CD14-positive monocyte (primary cell): Measurements from ENCODE around the gene DAP3. TPM values are rescaled to one million over a fixed set of nuclear protein-coding genes. Genes with fewer than 3 reads are reported as not detected.

Experiments used
- DNase-seq, 3 donors: peaks; one replicate each; pipeline ENCODE4 v3.0.0-alpha.2; 2011 to 2022
- H2AFZ ChIP-seq: 2 replicates; pipeline ENCODE4 v1.6.0; 2012; ENCODE audit warnings: mild to moderate bottlenecking, low read depth, low read length, inconsistent platforms; ENCODE audit not compliant: insufficient read depth, poor library complexity, severe bottlenecking
- H3K27ac ChIP-seq, 2 donors: 1 replicate in 1 of 2; 2 replicates in 1 of 2; pipeline ENCODE4 v1.5.1; 2012 to 2013; ENCODE audit warnings: low read length in 2 of 2, control low read depth in 1 of 2, inconsistent platforms in 1 of 2, low read depth in 1 of 2, mild to moderate bottlenecking in 1 of 2
- H3K27me3 ChIP-seq, 2 donors: one replicate each; pipeline versions ENCODE4 v1.6.0 to v1.6.1; 2011 to 2013; ENCODE audit warnings: low read length in 2 of 2; ENCODE audit not compliant: control insufficient read depth in 2 of 2, insufficient read depth in 2 of 2
- H3K36me3 ChIP-seq, 2 donors: replicated peaks in 1 of 2; 1 replicate in 1 of 2; 2 replicates in 1 of 2; pipeline versions ENCODE4 v1.5.1 to v1.6.1; 2012 to 2013; ENCODE audit warnings: low read length in 2 of 2, control low read depth in 1 of 2, inconsistent platforms in 1 of 2, mild to moderate bottlenecking in 1 of 2; ENCODE audit not compliant: insufficient read depth in 2 of 2, control insufficient read depth in 1 of 2
- H3K4me1 ChIP-seq, 2 donors: 1 replicate in 1 of 2; 2 replicates in 1 of 2; pipeline versions ENCODE4 v1.5.1 to v1.6.1; 2012 to 2013; ENCODE audit warnings: low read length in 2 of 2, control low read depth in 1 of 2, inconsistent platforms in 1 of 2, mild to moderate bottlenecking in 1 of 2, moderate library complexity in 1 of 2; ENCODE audit not compliant: insufficient read depth in 2 of 2, control insufficient read depth in 1 of 2
- H3K4me2 ChIP-seq: replicated peaks from 2 replicates; pipeline ENCODE3; 2012; ENCODE audit warnings: low read length, moderate library complexity, mild to moderate bottlenecking; ENCODE audit not compliant: poor library complexity, severe bottlenecking; ENCODE audit errors: extremely low read depth
- H3K4me3 ChIP-seq, 3 experiments: fragments of 200-600 bp in 1 of 3; sonication (generic) in 1 of 3; replicated peaks in 1 of 3; 1 replicate in 2 of 3; 2 replicates in 1 of 3; pipeline ENCODE4 v1.5.1; 2011 to 2013; ENCODE audit warnings: low read length in 3 of 3, mild to moderate bottlenecking in 3 of 3, control low read depth in 2 of 3, low read depth in 2 of 3, inconsistent platforms in 1 of 3, moderate library complexity in 1 of 3
- H3K79me2 ChIP-seq: 2 replicates; pipeline ENCODE4 v1.6.0; 2012; ENCODE audit warnings: mild to moderate bottlenecking, control low read depth, inconsistent platforms, low read length, moderate library complexity; ENCODE audit not compliant: insufficient read depth
- H3K9ac ChIP-seq: 2 replicates; pipeline ENCODE4 v1.6.0; 2017; ENCODE audit warnings: low read length, mild to moderate bottlenecking; ENCODE audit not compliant: insufficient read depth, poor library complexity, severe bottlenecking
- H3K9me3 ChIP-seq, 2 donors: replicated peaks in 1 of 2; 1 replicate in 1 of 2; 2 replicates in 1 of 2; pipeline versions ENCODE4 v1.5.1 to v1.6.1; 2012 to 2013; ENCODE audit warnings: low read length in 2 of 2, control low read depth in 1 of 2; ENCODE audit not compliant: control insufficient read depth in 1 of 2, insufficient read depth in 1 of 2
- H4K20me1 ChIP-seq: 2 replicates; pipeline ENCODE4 v1.6.0; 2012; ENCODE audit warnings: mild to moderate bottlenecking, low read length, control low read depth, moderate library complexity; ENCODE audit not compliant: insufficient read depth
- H3K27ac Mint-ChIP-seq, 7 donors: one replicate each; pipeline ENCODE4 v1.8.0; 2020; ENCODE audit warnings: mild to moderate bottlenecking in 7 of 7, mixed read lengths in 7 of 7, moderate library complexity in 6 of 7, inconsistent platforms in 2 of 7
- H3K27me3 Mint-ChIP-seq, 3 donors: one replicate each; pipeline ENCODE4 v1.8.0; 2021 to 2022; ENCODE audit warnings: low read depth in 3 of 3, mild to moderate bottlenecking in 3 of 3, mixed read lengths in 3 of 3, moderate library complexity in 3 of 3, inconsistent platforms in 1 of 3
- H3K36me3 Mint-ChIP-seq, 2 donors: one replicate each; pipeline ENCODE4 v1.8.0; 2020; ENCODE audit warnings: mixed read lengths in 2 of 2, inconsistent platforms in 1 of 2, mild to moderate bottlenecking in 1 of 2
- H3K4me1 Mint-ChIP-seq: one replicate; pipeline ENCODE4 v1.8.0; 2020; ENCODE audit warnings: mild to moderate bottlenecking, mixed read lengths
- H3K4me3 Mint-ChIP-seq, 2 donors: one replicate each; pipeline ENCODE4 v1.8.0; 2020; ENCODE audit warnings: mild to moderate bottlenecking in 2 of 2, mixed read lengths in 2 of 2, moderate library complexity in 1 of 2
- H3K9me3 Mint-ChIP-seq, 7 donors: one replicate each; pipeline ENCODE4 v1.8.0; 2020 to 2022; ENCODE audit warnings: mixed read lengths in 7 of 7, mild to moderate bottlenecking in 6 of 7, moderate library complexity in 6 of 7, inconsistent platforms in 2 of 7
- CTCF ChIP-seq: fragments of 200-600 bp; IDR thresholded peaks from one replicate; pipeline ENCODE4 v1.8.0; 2022; ENCODE audit warnings: antibody characterized with exemption, mild to moderate bottlenecking
- WGBS: methylation state at CpG from one replicate; pipeline ENCODE4 v1.1.5; 2013; ENCODE audit warnings: missing lambda C conversion rate; ENCODE audit not compliant: insufficient coverage; 5-methylcytosine and 5-hydroxymethylcytosine counted together
- intact Hi-C, 2 donors: fragments of 100-400 bp; cut with micrococcal nuclease; formaldehyde crosslinking; loops; one replicate each; pipeline versions ENCODE4 v1.15.0 to v1.15.1; 2023
- polyA plus RNA-seq, 3 donors: library from polyadenylated mRNA; depleted of rRNA in 1 of 3; unstranded in 2 of 3; stranded (reverse) in 1 of 3; fragments of 300-500 nt in 2 of 3; fragments of >200 nt in 1 of 3; fragmentation: Illumina TruSeq in 2 of 3; gene quantifications; 1 replicate in 2 of 3; 2 replicates in 1 of 3; pipeline ENCODE4 v1.2.3, GENCODE V29; 2012 to 2021

Gene DAP3
- polyA plus RNA-seq, 3 donors: 69.0 to 79.3 (median 72.7) TPM

- H3K27ac Mint-ChIP-seq: no peak overlapping the region
- 86% methylated on average over 2 of the region's 3 CpGs for WGBS
Measured at GRCh38 chr1:155643230-155643629, 45.7 kb upstream of the DAP3 start.

GRCh38 chr1:155645034-155645598 lies 43.8 kb upstream of the DAP3 start:
- H3K9me3 ChIP-seq: peaks cover 30 to 32% of the 10 kb centered on the region in 2 donors

More at GRCh38 chr1:155643230-155643629, 45.7 kb upstream of the DAP3 start:
- DNase-seq: no peak
- Histone ChIP-seq H3K9me3 (peaks cover 27 to 28% of the 10 kb centered on the region in 2 donors), H4K20me1 (no peaks in the 10 kb centered on the region), H3K4me2 (no peak overlapping the region), H3K36me3 (no peaks in the 10 kb centered on the region), H3K9ac (no peak overlapping the region), H2AFZ (no peak overlapping the region), H3K27ac (no peak overlapping the region), H3K4me3 (no peak overlapping the region), H3K27me3 (no peaks in the 10 kb centered on the region), H3K4me1 (peaks cover 21 to 25% of the 10 kb centered on the region in 2 donors), H3K79me2 (no peaks in the 10 kb centered on the region)
- Mint-ChIP-seq H3K4me3 (no peak overlapping the region), H3K27me3 (peaks cover 2 to 7% (median 3%) of the 10 kb centered on the region in 3 donors), H3K9me3 (peaks cover 16 to 37% (median 26%) of the 10 kb centered on the region in 7 donors), H3K4me1 (peaks cover 20% of the 10 kb centered on the region), H3K36me3 (no peaks in the 10 kb centered on the region)
- intact Hi-C loops: no loop called here
- no peak for TF ChIP-seq CTCF

More at GRCh38 chr1:155645034-155645598, 43.8 kb upstream of the DAP3 start:
- no peaks in the 10 kb centered on the region for H3K36me3 ChIP-seq
- H3K9ac ChIP-seq: no peak overlapping the region
- H3K4me2 ChIP-seq: no peak overlapping the region
- H3K27me3 ChIP-seq: no peaks in the 10 kb centered on the region
- H3K4me1 ChIP-seq: peaks cover 40 to 43% of the 10 kb centered on the region in 2 donors
- intact Hi-C loops: no loop called here
- H3K4me3 Mint-ChIP-seq: no peak overlapping the region
- H3K27ac Mint-ChIP-seq: peak overlapping the region in 1 of 7 donors; percentile 66
- H4K20me1 ChIP-seq: no peaks in the 10 kb centered on the region
- no peaks in the 10 kb centered on the region for H3K36me3 Mint-ChIP-seq
- H3K79me2 ChIP-seq: no peaks in the 10 kb centered on the region
- DNase-seq: no peak
- H3K27ac ChIP-seq: no peak overlapping the region
- TF ChIP-seq CTCF: no peak
- 92% methylated on average over 3 of the region's 4 CpGs for WGBS
- H3K9me3 Mint-ChIP-seq: peaks cover 17 to 41% (median 30%) of the 10 kb centered on the region in 7 donors
- H3K27me3 Mint-ChIP-seq: peaks cover 3 to 6% (median 5%) of the 10 kb centered on the region in 3 donors
- no peak overlapping the region for H2AFZ ChIP-seq
- no peak overlapping the region for H3K4me3 ChIP-seq
- peaks cover 38% of the 10 kb centered on the region for H3K4me1 Mint-ChIP-seq
